ENCODE measurements around the gene DAB1.
"Not testable (repeated sequence)": the region's sequence is repeated elsewhere in the genome, so short reads cannot be mapped to it uniquely, and the experiment has no call there.

Gene DAB1

DNA sequence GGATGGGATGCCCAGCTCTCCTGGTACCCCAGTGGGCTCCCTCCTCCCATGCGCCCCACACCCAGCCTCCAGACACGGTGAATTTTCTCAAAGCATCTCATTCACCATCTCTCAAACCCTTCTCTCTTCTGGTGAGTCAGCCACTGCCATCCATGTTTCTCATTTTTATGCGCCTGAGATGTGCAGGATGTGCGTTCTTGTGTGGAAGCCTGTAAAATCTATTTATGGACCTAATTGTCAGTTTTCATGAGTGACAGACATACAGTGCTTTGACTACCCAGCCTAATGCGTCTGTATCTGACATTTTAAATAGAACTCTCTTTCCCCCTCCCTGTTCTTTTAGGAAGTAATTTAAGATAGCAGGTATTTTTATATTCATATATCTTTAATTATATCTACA lies 158.8 kb downstream of the DAB1 start:
- no peak for DNase-seq

DNA sequence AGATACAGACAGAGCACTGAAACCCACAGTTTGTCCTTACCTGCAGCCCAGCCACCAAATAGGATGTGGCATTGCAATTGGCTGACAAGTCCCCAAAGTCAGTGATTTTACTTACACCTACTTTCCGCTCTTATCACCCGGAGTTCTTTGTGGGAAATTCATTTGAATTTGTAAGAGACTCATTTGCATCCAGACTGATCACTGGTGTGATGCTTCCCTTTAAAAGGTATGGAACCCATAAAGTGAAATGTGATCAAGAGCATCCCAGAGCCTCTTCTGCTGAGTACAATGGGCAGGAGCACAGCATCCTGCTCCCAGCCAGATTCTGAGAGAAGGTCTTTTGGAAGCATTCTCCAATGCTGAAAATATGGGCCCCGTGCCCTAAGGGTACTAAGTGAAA lies 161.4 kb downstream of the DAB1 start:
- DNase-seq, result no peak

DNA sequence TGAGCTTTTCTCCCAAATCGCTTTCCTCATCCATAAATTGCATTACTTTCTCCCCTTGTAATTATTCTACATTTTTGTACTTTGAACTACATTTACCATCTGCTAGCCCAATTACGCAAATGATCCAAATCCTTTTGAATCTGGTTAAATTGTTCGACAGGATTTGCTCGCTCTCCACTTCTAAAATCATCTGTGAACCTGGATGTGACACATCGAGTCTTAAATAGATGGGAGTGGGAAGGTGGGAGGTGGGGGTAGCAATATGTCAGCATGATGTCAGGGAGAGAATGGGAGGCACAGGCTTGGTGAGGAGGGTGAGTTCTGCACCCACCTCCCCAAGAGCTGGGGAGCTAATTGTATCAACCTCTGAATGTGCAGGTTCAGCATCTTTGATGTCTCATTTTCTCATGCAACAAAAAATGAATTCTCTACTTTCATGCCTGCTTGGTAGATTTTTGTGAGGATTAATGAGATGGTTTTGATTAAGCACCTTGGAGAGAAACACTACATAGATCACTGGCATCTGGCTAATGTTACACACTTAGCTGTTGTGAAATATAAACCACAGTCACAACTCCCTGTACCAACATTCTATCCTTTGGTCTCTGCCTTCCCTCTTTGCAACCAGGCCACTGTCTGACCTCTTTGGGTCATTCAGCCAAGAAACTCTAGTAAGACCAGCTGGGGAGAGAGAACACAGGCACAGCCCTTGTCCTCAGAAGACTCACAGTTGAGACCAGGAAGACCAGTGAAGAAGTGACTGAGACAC lies 165.1 kb downstream of the DAB1 start:
- DNase-seq, result no peak

DNA sequence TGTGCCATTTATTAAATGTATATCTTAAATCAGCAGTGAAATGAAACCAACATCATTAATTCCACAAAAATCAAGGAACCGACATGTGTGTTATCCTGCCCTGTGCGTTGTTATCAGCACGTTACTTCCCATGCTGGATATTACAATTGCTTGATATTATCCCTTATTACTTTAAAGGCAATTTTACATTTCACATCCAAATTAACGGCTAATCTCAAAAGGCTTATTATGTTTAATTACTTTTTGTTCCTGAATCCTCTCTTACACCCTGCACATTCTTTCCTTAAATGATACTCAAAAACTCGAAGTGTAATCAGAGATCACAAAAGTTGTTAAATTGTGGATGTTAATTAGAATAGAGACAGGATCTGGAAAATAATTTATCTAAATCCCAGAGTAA lies 167.9 kb downstream of the DAB1 start:
- DNase-seq, result no peak

DNA sequence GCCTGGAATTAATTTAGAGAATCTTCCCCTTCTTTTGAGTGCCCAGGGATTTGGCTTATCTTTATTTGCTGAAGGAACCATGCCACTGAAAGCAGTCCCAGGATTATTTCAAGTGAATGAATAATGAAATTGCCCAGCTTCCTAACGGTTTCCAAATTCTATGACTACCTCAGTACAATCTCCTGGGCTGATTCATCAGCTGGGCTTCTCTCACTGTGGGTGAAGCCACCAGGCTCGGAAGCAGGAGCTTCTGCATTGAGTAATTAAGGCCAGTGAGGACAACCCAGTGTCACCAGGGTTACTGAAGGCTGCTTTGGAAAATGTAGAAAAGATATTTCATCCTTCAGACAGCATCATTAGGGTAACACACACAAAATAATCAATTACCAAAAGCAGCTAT lies 169.8 kb downstream of the DAB1 start:
- no peak for DNase-seq

DNA sequence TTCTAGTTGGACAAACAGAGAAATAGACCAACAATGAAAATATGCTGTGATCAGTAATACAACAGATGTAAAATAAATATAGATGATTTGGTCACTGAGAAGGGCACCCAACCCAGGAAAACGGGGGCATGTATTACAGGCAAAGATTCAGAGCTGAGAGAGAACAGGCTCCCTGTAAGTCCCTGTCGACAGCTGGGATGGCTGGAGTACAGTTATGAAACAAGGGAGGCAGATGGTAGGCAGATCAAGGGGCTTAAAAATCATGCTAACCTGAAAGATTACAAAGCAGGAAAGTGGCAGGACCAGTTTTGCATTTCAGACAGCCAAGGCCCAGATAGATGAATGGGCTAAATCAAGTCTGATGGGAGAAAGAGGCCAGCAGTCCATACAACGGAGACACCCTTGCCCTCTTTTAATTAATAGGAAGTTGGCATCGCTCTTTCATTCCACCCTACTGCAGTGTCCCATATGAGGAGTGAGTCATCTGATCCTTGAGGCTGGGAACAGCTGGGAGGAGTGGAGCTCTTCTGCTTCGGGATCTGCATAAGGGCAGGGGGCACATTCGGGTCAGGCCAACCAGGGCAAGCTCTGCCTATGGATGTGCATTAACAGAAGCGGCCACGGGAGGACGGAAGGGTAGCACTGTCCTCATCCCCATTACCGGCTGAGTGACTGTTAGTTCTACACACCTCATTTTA lies 171.1 kb downstream of the DAB1 start:
- no peak for DNase-seq

DNA sequence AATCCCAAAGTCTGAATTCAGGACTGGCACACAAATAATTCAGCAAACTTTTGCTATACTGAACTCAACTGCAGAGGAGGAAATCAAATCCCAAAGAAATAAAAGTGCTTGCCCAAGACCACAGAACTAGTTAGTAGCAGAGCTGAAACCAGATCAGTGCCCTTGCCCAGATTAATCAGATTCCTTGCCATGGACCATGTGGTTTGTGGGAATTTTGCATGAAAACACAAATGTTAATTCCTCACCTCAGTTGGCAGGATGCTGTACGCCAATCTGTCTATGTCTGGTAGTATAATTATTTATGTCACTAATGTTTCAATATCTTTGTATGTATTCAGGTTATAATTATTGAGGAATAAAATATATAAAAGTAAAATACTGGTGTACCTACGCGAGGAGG lies 173.8 kb downstream of the DAB1 start:
- DNase-seq, result no peak

DNA sequence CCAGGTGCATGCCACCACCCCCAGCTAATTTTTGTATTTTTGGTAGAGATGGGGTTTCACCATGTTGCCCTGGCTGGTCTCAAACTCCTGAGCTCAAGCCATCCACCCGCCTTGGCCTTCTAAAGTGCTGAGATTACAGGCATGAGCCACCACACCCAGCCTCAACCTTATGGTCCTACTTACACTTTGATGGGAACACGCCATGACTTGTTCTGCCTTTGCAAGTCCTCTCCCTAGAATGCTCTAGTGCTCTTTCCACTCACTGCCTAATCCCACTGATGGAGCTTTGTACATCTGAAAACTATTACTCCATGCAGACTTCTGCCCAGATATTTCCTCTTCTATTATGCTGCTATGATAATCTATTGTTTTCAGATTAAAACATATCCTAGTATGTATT lies 174.3 kb downstream of the DAB1 start:
- no peak for DNase-seq

DNA sequence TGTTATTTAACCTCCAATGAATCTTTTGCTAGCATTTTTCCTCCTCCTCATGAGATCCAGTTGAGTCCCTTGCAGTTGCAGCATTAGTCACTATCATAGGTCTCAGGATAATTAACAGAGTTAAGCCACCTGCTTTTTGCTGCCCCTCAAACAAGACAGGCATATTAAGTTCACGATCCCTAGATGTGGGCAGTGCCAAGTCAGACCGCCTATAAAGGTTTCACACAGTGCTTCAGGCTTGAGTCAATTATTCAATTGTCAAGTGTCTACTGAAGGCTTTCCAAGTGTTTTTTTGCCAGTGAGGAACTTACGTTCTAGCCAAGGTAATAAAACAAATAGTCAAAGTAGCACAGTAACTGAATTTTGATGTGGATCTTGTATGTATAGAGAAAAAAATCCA lies 175.0 kb downstream of the DAB1 start:
- no peak for DNase-seq

DNA sequence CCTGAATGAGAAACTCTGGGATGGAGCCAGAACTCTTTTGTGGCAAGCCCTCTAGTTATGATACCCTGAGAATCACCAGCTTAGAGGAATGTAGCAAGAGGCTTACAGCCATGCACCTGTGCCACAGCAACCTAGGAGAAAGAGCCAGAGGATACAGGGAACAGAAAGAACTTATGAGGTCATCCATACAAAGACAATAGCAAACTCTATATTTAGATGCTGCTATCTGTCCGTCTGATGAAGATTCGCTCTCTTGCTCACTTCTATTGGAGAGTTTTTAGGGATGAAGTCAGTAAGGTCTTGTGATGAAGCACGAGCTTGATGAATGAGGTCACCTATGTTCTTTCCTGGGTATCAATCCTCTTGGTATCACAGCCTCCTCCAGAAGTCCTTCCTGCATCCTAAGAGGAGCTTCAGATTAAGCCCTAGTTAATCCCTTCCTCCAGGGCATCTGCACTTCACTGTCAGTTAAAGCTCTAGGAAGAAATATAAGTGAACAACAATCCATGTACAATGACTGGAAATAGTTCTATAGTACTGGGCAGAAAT lies 185.6 kb downstream of the DAB1 start:
- DNase-seq, result no peak

DNA sequence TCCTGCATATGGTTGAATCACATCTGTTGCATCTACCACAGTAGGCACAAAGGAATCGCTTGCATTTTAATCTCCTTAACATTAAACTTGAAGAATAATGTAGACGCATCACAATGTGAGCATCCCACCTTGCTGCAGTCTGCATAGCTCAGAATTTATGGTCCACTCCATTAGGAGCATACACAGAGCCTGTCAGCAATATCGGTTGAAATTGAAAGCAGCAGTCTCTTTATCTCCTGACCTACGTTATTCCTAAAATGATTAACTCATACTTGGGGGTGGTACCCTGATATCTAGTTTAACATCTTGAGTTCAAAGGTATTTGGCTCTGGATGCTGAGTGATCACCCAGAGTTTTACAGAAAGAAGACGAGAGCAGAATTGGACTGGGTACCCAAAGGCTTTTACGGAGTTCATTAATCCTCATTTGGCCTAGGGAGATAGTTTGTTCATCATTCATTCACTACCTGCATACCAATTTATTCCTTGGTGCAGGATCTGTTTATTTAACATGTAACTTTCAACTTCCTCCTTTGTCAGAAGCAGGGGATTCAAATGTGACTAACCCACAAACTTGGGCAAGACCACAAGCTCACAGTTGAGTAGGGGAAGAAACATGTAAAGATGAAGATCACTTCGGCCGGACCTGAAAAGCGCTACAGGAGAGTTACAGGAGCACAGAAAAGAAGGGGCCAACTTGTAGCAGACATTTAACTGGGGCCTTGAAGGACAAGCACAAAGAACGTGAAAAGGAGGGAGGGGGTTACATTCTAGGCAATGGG lies 187.9 kb downstream of the DAB1 start:
- DNase-seq, result no peak

DNA sequence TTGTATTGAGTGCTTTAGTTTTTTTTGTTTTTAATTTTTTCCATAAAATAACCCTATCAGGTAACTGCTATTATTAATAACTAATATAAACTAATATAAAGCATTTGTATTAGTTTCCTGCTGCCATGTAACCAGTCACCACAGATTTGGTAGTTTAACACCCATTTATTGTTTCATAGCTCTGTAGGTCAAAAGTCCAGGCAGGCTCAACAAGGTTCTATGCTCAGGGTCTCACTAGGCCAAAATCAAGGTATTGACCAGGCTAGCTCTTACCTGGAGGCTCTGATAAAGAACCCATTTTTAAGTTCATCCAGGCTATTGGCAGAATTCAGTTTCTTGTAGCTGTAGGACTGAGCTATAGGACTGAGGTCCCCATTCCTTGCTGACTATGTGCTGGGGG lies 189.4 kb downstream of the DAB1 start:
- no peak for DNase-seq

DNA sequence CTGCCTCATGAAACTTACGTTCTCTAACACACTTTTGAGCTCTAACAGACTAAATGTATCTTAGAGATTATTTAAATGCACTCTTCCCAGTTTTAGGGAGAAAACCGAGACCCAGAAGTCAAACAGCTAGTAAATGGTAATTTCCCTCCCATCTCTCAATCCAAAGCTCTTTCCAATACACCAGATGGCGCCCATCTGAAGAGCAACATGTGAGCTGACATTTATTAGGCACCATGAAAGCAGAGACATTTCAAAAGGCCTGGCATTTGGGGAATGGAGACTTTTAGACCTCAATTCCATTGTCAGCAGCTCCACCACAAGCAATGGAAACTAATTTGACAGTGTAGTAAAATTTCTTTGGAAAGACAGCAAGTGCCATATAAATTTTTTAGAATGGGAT lies 191.4 kb downstream of the DAB1 start:
- no peak for DNase-seq

DNA sequence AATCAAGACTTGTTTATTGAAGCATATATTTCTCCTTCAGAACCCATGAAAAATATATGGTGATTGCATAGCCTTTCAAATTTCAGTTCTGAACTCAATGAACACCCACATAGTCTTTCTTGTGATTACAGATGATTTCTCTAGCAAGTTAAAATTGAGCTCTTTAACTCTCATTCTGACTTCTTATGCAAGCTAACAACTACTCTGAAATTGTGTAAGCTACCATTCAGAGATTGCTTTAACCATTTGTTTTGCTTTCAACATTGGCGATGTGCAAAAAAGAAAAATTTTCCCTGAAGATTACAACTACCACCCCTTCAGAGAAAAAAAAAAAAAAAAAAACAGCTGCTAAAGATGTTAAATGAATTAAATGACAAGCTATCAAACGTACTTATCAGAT lies 193.9 kb downstream of the DAB1 start:
- DNase-seq, result no peak

DNA sequence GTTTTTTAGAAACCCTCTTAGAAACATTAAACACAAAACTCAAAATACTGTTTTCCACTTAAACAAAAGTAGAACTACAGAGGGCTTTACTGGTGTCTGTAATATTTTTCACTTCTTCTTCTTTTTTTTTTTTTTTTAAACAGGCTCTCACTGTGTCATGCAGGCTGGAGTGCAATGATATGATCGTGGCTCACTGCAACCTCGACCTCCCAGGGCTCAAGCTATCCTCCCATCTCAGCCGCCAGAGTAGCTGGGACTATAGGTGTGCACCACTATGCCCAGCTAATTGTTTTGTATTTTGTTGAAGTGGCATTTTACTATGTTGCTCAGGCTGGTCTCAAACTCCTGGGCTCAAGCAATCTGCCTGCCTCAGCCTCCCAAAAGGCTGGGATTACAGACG lies 194.8 kb downstream of the DAB1 start:
- no peak for DNase-seq

DNA sequence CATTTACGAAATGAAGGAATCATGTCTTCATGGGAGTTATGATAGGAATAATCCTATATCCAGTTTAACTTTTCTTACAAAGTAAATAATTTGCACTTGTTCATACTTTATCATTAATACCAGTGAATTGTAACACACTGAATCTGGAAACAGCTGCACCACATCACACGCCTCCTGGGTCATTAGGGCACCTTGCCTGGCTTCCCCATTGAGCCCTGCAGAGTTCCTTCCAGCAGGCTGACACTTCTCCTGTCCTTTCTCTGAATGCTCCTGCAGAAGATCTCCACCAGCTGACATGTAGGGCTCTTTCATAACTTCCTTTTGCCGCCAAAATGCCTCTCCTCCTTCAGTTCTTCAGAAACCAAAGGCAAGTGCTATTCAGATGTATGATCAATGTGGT lies 201.1 kb downstream of the DAB1 start:
- no peak for DNase-seq

DNA sequence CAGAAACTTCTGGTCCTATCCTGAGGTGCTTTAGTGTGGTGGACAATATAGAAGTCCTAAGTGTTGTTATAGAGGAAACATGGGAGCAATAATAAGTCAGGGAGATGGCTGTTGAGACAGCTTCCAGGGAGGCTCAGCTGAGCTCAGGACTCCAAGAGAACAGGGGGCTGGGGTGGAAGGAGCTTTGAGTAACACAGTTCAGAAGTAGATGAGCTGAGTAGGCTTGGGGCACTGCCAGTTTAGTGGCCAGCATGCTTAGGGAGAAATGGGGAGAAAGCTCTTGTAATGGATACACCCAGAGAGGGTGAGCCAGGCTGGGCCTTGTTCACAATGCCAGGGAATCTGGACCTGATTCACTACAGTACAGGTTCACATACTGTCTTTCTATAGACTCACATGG lies 201.6 kb downstream of the DAB1 start:
- no peak for DNase-seq

DNA sequence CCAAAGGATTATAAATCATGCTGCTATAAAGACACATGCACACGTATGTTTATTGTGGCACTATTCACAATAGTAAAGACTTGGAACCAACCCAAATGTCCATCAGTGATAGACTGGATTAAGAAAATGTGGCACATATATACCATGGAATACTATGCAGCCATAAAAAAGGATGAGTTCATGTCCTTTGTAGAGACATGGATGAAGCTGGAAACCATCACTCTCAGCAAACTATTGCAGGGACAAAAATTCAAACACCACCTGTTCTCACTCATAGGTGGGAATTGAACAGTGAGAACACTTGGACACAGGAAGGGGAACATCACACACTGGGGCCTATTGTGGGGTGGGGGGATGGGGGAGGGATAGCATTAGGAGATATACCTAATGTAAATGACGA lies 203.0 kb downstream of the DAB1 start:
- DNase-seq, result not testable (repeated sequence)

DNA sequence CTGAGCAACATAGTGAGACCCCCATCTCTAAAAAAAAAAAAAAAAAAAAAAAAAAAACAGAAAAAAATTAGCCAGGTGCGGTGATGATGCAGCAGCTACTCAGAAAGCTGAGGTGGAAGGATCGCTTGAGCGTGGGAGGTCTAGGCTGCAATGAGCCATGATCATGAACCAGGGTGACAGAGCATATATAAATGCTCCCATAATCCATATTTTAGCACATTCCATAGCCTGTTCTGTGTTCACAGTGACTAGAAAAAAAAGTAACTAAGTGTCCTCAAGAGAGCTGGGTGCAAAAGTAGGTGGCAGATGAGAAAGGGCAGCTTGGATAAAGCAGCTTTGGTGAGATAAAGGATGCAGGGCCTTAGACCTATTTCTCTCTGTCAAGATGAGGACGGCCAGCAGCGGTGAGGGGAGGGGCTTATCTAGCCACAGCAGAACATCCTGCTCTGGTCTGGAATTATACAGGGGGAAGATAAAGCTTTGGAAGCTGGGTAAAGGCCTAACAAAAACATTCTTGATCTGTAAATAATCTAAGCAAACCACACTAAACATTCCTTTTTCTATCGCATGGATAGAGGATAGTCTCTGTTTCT lies 205.3 kb downstream of the DAB1 start:
- no peak for DNase-seq

DNA sequence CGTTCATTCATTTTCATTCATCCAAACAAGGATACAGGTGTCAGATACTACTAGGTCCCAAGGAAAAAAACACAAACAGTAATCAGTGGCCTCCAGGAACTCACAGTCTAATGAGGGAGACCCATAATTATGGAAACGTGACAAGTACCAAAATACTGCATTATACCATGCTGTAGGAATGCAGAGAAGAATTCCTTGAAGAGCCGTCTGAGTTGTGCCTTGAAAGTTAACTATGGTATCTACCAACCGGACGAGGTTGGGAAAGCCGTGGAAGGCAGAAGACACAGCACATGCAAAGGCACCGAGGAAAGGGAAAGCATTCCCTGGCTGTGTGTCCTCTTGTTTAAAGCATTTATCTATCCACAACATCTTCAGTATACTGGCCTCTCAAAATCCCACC lies 206.0 kb downstream of the DAB1 start:
- no peak for DNase-seq

DNA sequence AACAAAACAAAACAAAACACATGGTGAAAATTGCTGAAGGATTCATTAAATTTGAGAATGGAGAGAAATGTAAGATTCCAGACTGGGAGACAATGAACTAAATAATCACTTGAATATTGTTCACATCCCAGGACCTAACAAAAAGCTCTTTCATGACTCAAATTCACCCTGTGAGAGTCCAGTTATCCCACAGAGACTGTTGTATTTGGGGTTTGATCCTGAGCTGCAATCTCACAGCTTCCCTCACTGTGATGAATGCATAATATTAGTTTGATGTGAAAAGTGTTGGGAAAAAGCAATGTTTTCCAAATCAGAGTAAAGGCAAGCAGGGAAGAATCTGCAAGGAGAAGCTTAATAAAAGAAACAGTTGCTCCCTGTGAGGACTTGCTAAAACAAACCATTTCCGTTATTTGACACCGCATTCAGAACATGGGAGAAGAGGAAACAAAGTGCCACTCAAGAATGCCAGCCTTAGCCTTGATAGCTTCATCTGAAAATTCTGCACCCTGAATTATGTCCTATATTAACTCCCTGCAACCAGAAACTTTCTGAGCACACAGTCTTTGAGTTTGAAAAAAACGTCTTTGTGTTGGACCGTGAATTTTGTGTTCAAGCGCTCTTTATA lies 208.8 kb downstream of the DAB1 start:
- DNase-seq, result peak; percentile 27

DNA sequence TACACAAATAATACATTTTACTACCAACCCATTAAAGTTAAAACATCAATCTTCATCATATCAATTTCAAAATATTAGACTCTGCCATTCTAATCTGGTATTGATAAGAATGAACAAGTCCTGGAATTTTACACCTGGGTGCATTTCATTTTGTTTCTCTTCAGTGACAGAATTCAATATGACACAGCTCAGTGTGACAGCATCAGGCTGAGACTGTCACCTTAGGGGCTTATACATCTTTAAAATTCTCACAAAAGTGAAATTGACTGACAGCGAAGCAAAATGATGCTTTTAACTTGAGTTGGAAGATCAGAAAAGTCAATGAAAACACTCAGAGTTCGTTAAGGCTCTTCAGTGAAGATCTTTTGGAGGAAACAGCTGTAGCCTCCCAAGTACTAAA lies 213.0 kb downstream of the DAB1 start:
- DNase-seq, result no peak

DNA sequence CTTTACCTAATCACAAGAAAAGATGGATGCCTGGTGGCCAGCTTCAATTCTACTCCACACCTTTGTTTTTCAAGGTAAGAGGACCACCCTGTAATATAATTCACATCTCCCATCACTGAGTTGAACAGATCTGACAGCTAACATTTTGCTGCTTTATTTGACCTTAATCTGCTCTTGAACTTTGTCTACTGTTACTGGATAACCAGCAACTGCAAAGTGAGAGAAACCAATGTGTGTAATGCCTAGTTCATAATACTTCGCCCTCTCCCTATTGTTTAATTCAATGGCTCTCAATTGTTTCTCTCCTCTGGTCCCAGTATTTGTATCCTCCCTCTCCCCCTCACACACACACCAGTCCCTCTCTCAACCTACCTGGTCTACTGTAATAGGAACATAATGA lies 214.4 kb downstream of the DAB1 start:
- no peak for DNase-seq
